Midbrain (tissue), 1 donor: ENCODE measurements around the gene OTUB2.

Experiments used
- DNase-seq: peaks from one replicate; lab custom pipeline; 2025; lab: John Stamatoyannopoulos, UW

The OTUB2 gene

GRCh38 chr14:93997082-93997481 is 29.1 kb upstream of the OTUB2 start, which contains the start of gene CCDC197:
CCDC197 (plus strand) TSS chr14:93997301; CDS start chr14:93998132, 831 bp downstream.
- DNase-seq, result no peak

GRCh38 chr14:93997916-93998870 is 27.9 kb upstream of the OTUB2 start:
- DNase-seq, result no peak

GRCh38 chr14:93998871-93999403 is 27.2 kb upstream of the OTUB2 start:
- no peak for DNase-seq

GRCh38 chr14:93999573-93999972 is 26.6 kb upstream of the OTUB2 start:
- DNase-seq, result no peak

GRCh38 chr14:94000267-94000666 is 25.9 kb upstream of the OTUB2 start:
- no peak for DNase-seq

GRCh38 chr14:94001016-94001415 is 25.1 kb upstream of the OTUB2 start:
- no peak for DNase-seq

GRCh38 chr14:94001501-94002396 is 24.4 kb upstream of the OTUB2 start:
- peak; percentile 82 for DNase-seq

- no peak for DNase-seq
Observed at GRCh38 chr14:94003397-94003796, 22.7 kb upstream of the OTUB2 start.

GRCh38 chr14:94004015-94004414 is 22.1 kb upstream of the OTUB2 start:
- no peak for DNase-seq

GRCh38 chr14:94005324-94006073 is 20.6 kb upstream of the OTUB2 start:
- no peak for DNase-seq

GRCh38 chr14:94008234-94008633 is 17.9 kb upstream of the OTUB2 start:
- no peak for DNase-seq

- DNase-seq, result no peak
Observed at GRCh38 chr14:94009767-94010166, 16.4 kb upstream of the OTUB2 start.

- DNase-seq, result no peak
Observed at GRCh38 chr14:94010625-94011024, 15.5 kb upstream of the OTUB2 start.

GRCh38 chr14:94011795-94012194 is 14.3 kb upstream of the OTUB2 start:
- DNase-seq, result no peak

GRCh38 chr14:94014382-94014781 is 11.8 kb upstream of the OTUB2 start:
- DNase-seq, result no peak

- DNase-seq, result no peak
Observed at GRCh38 chr14:94015223-94015622, 10.9 kb upstream of the OTUB2 start.

GRCh38 chr14:94016446-94016976 is 9.6 kb upstream of the OTUB2 start:
- DNase-seq, result no peak

GRCh38 chr14:94018308-94018707 is 7.8 kb upstream of the OTUB2 start:
- DNase-seq, result no peak

- no peak for DNase-seq
Observed at GRCh38 chr14:94019329-94019728, 6.8 kb upstream of the OTUB2 start.

- no peak for DNase-seq
Observed at GRCh38 chr14:94020267-94020666, 5.9 kb upstream of the OTUB2 start.

GRCh38 chr14:94021001-94021400 is 5.1 kb upstream of the OTUB2 start:
- DNase-seq, result no peak
